Fibroblast of mammary gland (primary cell): ENCODE measurements around the gene LY6G6D.

Experiments used
- DNase-seq: peaks from one replicate; pipeline ENCODE4 v3.0.0-alpha.2; 2010; ENCODE audit warnings: low read depth
- H3K4me3 ChIP-seq: 2 replicates; pipeline ENCODE4 v1.5.1; 2011; ENCODE audit warnings: low read depth, mild to moderate bottlenecking, low read length, moderate library complexity; ENCODE audit not compliant: control insufficient read depth
- CTCF ChIP-seq: conservative IDR thresholded peaks from 2 replicates; pipeline ENCODE4 v1.5.1; 2011; ENCODE audit warnings: low read depth, low read length, inconsistent platforms; ENCODE audit not compliant: control insufficient read depth, insufficient read depth

Gene LY6G6D

GRCh38 chr6:31676904-31677303 is 38.2 kb upstream of the LY6G6D start:
- no peak for DNase-seq

GRCh38 chr6:31677955-31678354 is 37.2 kb upstream of the LY6G6D start:
- TF ChIP-seq CTCF = no peak
- DNase-seq = no peak
- H3K4me3 ChIP-seq = no peak overlapping the region

More at GRCh38 chr6:31676904-31677303, 38.2 kb upstream of the LY6G6D start:
- no peak overlapping the region for H3K4me3 ChIP-seq
- TF ChIP-seq CTCF = no peak

- peak; percentile 72 for TF ChIP-seq CTCF
- H3K4me3 ChIP-seq = peak within 1 kb of the TSS; percentile 38
- peak; percentile 91 for DNase-seq
Measured at GRCh38 chr6:31680226-31681134, 34.7 kb upstream of the LY6G6D start, which contains the start of gene LY6G5C. TSS of gene LY6G5C (minus strand) at chr6:31681067. CDS start at chr6:31680373, 694 bp downstream.

GRCh38 chr6:31681135-31681671 is 33.9 kb upstream of the LY6G6D start:
- peak; percentile 10 for TF ChIP-seq CTCF
- peak; percentile 19 for DNase-seq
- peak overlapping the region; percentile 38 for H3K4me3 ChIP-seq

GRCh38 chr6:31683591-31683990 is 31.6 kb upstream of the LY6G6D start:
- TF ChIP-seq CTCF = no peak
- H3K4me3 ChIP-seq = no peak overlapping the region
- DNase-seq = no peak

GRCh38 chr6:31686483-31686882 is 28.7 kb upstream of the LY6G6D start:
- no peak for DNase-seq
- no peak overlapping the region for H3K4me3 ChIP-seq
- no peak for TF ChIP-seq CTCF

- no peak for TF ChIP-seq CTCF
- no peak overlapping the region for H3K4me3 ChIP-seq
- no peak for DNase-seq
Measured at GRCh38 chr6:31687321-31687720, 27.8 kb upstream of the LY6G6D start.
